Measurements from ENCODE around the gene UGT1A9.
"Not testable (repeated sequence)": the region's sequence is repeated elsewhere in the genome, so short reads cannot be mapped to it uniquely, and the experiment has no call there.

The UGT1A9 gene

DNA sequence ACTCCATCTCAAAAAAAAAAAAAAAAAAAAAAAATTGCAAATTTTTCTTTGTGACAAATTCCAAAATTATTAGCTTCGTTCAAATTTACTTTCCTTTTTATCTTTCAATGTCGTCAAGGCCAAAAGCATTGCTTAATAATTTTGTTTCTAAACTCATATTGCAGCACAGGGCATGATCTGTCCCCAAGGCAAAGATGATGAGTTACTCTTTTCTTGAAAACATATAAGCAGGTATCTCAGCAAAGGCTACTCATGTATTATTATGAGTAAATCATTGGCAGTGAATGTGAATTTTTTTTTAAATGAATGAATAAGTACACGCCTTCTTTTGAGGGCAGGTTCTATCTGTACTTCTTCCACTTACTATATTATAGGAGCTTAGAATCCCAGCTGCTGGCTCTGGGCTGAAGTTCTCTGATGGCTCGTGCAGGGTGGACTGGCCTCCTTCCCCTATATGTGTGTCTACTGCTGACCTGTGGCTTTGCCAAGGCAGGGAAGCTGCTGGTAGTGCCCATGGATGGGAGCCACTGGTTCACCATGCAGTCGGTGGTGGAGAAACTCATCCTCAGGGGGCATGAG is 9.9 kb downstream of the UGT1A9 start, which contains the start of gene UGT1A7:
TSS of gene UGT1A7 (plus strand) at position 381 of the 579 bp plus-strand sequence. CDS start at position 418, 37 bp downstream.
- no peak for DNase-seq

DNA sequence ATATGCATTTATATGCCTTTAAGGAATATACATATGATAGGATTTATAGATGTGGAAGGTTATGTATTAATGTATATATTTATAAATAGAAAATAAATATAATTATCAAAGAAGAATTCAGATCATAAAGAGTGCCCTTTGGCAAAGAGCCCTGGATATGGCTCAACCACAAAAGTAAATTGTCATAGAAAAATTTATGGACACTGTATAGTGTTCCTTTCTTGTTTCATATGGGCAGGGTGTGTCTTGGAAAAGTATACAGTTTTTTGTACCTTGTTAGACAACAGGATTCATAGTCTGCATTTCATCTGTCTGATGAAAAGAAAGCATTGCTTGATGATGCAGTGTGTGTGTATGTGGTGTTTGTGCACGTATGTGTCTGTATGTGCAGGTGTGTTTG is 12.9 kb downstream of the UGT1A9 start:
- DNase-seq: no peak

DNA sequence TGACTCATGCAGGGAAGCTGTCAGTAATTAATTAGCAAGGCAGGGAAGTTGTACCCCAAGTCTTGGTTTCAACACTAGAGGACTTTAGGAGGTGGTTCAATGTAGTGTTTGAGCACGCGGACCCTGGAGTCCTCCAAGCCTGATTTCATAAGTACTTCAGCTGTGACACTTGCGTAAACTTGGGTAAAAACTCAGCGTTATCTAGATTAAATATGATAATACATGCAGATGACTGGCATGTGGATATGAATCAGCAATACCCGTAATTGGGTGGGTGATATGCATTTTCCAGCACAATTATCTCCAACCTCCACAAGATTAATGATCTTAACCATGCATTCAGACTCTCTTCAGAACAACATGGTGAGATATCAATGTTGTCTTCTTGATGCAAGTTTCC is 15.2 kb downstream of the UGT1A9 start:
- no peak for DNase-seq

DNA sequence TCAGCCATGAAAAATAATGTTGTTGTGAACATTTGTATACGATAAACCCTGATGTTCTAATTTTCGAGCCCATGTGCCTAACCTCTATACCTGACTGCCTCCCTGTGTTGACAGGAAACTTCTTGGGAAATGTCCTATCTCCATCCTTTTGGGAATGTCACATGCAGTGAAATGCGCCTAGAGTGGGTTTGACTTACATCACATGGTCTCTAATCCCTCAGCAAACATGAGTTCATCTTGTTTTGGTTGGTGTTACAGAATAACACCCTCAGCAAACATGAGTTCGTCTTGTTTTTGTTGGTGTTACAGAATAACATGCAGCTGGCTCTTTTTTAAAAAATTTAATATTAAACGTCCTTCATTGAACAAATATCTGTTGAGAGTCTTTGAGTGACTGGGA is 16.6 kb downstream of the UGT1A9 start:
- DNase-seq: no peak

GRCh38 chr2:233689031-233689430 is 17.3 kb downstream of the UGT1A9 start:
- DNase-seq: no peak

- DNase-seq: no peak
Observed at GRCh38 chr2:233689501-233689900, 17.8 kb downstream of the UGT1A9 start.

GRCh38 chr2:233690444-233690843 is 18.7 kb downstream of the UGT1A9 start:
- DNase-seq: no peak

- DNase-seq: no peak
Observed at GRCh38 chr2:233691443-233692433, 20.0 kb downstream of the UGT1A9 start.

GRCh38 chr2:233692648-233693047 is 20.9 kb downstream of the UGT1A9 start, which contains the start of gene UGT1A6:
UGT1A6 (plus strand) TSS chr2:233692890; CDS start chr2:233693005, 115 bp downstream.
- DNase-seq: no peak

- DNase-seq: no peak
Observed at GRCh38 chr2:233693963-233694362, 22.3 kb downstream of the UGT1A9 start.

DNA sequence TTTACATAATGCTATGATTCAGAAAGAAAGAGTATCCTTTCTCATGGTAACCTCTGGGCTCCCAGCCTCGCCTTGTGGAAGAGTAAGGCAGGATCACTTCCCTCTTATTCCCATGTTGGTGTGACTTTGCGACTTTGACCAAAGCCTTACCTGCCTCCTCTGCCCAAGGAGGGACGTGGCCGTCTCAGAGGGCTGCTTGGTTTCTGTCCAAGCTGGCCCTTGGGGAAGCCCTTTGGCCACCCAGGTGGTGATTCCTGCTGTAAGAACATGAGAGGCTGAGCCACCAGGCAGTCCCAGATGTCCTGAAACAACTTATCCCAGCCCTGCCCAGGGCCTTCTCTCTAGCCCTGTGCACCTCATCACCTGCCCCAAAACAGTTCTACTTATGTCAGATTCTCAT is 27.0 kb downstream of the UGT1A9 start:
- DNase-seq: no peak

DNA sequence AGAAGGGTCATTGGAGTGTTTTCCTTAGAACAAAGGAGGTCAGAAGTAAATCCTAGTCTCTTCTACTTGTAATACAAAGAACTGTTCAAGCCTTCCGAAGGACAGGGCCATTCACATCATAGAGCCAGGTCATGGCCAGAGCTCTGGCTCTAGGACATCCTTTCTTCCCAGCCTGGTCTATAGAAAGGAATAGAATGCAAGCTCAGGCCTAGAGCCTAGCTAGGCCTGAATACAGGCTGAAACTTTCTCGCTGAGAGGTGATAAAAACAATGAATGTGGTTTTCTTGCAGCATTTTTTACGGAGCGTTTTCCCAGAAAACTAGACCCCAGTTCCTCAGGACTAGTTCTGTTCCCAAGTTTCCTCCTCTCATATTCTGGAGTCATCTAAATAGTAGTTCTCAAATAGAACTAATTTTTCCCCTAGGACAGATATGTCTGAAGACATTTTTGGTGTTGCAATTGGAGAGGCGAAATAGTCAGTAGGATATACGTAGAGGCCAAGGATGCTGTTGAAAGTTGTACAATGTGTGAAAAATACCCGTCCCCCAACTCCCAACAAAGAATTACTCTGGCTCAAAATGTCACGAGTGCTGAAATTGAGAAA is 27.8 kb downstream of the UGT1A9 start:
- DNase-seq: no peak

GRCh38 chr2:233700028-233700635 is 28.4 kb downstream of the UGT1A9 start:
- no peak for DNase-seq

- not testable (repeated sequence) for DNase-seq
Observed at GRCh38 chr2:233700842-233701241, 29.1 kb downstream of the UGT1A9 start.

DNA sequence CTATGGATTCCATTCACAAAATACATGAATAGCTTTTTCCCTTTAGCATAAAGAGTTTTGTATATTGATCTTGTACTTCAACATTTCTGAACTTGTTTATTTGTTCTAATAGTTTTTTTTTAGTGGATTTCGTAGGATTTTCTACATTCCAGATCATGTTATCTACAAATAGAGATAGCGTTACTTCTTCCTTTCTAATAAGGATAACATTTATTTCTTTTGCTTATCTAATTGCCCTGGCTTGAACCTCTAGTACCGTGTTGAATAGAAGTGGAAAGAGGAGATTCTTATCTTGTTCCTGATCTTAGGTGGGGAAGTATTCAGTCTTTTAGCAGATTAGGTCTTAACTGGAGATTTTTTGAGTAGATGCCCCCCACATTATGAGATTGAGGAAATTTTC is 30.5 kb downstream of the UGT1A9 start:
- DNase-seq: no peak

GRCh38 chr2:233705911-233706506 is 34.3 kb downstream of the UGT1A9 start:
- DNase-seq: no peak

DNA sequence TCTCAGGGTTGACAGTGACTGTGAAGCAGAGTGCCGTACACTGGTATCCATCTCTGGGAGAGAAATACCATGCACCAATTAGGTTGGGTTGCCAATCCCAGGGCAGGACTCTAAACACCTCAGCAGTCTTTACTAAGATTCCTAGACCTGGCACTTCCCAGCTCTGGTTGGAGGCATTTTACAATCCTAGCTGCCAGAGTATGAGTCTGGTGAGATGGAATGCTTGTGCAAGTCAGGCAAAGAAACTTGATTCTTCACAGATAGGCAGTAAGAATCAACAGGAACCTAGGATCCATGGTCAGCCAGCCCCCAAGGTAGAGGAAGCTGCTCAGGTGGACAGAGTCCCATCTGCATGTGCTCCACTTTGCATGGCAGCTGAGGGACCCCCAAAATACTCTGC is 35.0 kb downstream of the UGT1A9 start:
- DNase-seq: no peak

DNA sequence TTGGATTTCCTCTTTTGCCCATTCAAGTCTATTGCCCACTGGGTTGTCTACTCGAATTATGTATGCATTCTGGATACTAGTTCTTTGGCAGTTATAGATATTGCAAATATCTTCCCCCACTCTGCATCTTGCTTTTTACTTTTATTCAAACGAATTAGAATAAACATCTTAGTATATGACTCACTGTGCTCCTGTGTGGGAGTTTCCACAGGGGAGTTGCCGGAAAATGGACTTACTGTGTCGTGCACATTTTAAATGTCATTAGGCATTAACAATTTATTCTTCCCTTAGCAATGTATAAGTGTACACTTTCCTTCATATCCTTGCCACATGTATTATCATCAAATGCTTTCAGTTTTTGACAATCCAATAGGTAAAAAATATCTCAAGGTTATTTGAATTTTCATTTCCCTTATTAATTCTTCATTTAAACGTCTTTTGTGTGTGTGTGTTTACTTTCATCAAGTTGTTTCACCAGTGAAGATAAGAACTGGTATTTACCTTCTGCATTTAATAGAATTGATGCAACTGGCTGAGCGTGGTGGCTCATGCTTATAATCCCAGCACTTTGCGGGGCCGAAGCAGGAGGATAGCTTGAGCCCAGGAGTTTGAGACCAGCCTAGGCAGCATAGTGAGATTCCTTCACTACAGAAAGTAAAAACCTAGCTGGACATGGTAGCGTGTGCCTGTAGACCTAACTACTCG is 36.4 kb downstream of the UGT1A9 start:
- no peak for DNase-seq

DNA sequence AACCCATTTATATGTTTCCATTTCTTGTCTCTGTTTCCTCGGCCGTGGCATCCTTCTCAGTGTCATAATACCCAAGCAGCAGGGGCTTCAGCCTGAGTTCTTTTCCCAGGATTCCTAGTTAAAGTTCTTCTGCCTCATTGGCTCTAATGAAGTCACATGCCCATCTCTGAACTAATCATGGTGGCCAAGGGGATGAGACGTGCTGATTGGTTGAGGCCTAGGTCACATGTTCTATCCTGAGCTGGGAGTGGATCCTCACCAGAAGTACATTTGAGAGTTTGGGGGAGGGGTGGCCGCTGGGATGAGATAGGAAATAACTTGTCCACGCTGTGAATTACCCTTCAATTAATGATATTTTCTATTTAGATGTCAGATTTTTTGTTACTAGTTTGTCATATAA is 37.2 kb downstream of the UGT1A9 start:
- DNase-seq: no peak

DNA sequence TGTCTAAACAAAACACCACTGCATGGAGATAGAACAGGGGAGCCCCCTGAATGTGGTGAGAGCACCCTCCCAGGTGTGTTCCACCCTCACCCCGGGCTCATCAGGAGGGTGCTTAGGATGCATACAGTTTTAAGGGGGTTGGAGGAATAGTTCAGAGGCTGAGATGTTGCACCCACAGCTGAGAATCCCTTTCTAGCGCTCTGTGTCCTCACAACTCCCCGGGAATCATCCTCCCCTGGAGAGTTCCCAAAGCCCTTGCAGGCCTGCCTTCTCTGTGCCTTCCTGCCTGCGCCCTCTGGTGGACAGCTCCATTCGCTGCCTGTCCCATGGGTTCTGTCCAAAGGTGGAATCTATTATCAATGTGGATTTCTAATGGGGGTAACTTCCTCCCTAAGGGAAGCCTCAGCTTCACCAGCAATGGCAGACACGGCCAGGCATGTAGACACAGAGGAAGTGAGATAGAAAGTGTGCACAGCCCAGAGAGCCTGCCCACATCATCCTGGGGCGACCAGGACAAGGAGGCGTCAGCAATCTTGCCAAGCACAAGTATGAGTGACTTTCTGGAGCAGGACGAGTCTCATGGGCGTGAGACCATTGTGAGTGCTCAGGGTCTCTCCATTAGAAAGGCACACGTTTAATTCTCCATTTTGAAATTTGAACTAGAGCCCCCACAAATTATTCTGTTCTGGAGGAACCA is 39.8 kb downstream of the UGT1A9 start:
- DNase-seq: no peak

DNA sequence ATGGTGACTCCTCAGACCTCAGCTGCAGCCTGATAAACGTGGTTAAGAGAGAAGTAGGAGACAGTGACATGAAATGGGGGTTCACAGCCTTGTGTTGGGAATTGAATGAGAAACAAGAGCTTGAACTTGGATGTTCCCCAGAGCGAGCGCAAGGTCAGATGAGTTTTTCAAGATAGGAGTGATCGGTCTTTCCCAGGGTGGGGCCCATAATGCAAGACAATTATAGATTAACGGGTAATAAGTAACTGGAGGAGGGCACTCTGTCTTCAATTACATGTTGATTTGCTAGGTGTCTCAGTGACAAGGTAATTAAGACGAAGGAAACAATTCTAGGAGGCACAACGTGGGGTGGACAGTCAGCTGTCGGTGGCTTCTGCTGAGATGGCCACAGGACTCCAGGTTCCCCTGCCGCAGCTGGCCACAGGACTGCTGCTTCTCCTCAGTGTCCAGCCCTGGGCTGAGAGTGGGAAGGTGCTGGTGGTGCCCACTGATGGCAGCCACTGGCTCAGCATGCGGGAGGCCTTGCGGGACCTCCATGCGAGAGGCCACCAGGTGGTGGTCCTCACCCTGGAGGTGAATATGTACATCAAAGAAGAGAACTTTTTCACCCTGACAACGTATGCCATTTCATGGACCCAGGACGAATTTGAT is 41.0 kb downstream of the UGT1A9 start, which contains the start of gene UGT1A5:
TSS of gene UGT1A5 (plus strand) at position 297 of the 651 bp plus-strand sequence. CDS start at position 382, 85 bp downstream.
- DNase-seq: no peak
